Nephron progenitor cell (in vitro differentiated cells): Measurements from ENCODE around the gene PTGER3.
A peak's percentile ranks its signal among the peaks of the same experiment; 100 is the strongest.

Source experiments
- DNase-seq: peaks from one replicate; pipeline ENCODE4 v3.0.0; 2021
- H3K27ac Mint-ChIP-seq: 2 replicates; pipeline ENCODE4 v1.8.0; 2021; ENCODE audit warnings: mild to moderate bottlenecking, moderate library complexity, mixed read lengths
- H3K27me3 Mint-ChIP-seq: 2 replicates; pipeline ENCODE4 v1.8.0; 2021; ENCODE audit warnings: mild to moderate bottlenecking, low read depth, mixed read lengths; ENCODE audit not compliant: poor library complexity
- H3K36me3 Mint-ChIP-seq: 2 replicates; pipeline ENCODE4 v1.8.0; 2021; ENCODE audit warnings: low read depth, mixed read lengths
- H3K4me1 Mint-ChIP-seq: 2 replicates; pipeline ENCODE4 v1.8.0; 2021; ENCODE audit warnings: mixed read lengths
- H3K4me3 Mint-ChIP-seq: 2 replicates; pipeline ENCODE4 v1.8.0; 2021; ENCODE audit warnings: mild to moderate bottlenecking, moderate library complexity, mixed read lengths
- H3K9me3 Mint-ChIP-seq: 2 replicates; pipeline ENCODE4 v1.8.0; 2021; ENCODE audit warnings: mild to moderate bottlenecking, moderate library complexity, mixed read lengths
- CTCF ChIP-seq: fragments of 200-600 bp; sonication (generic); IDR thresholded peaks from 2 replicates; pipeline ENCODE4 v1.5.0; 2021; ENCODE audit warnings: antibody characterized with exemption

The PTGER3 gene

GRCh38 chr1:71049951-71050598 is 2.5 kb upstream of the PTGER3 start:
- Mint-ChIP-seq H3K27me3 (peaks cover 54% of the 10 kb centered on the region), H3K36me3 (no peaks in the 10 kb centered on the region), H3K4me3 (no peak overlapping the region), H3K27ac (no peak overlapping the region), H3K9me3 (no peaks in the 10 kb centered on the region), H3K4me1 (peaks cover 6% of the 10 kb centered on the region)
- peak; percentile 75 for TF ChIP-seq CTCF
- peak; percentile 21 for DNase-seq

GRCh38 chr1:71046891-71047634 is 553 bp downstream of the PTGER3 start:
- H3K4me1 Mint-ChIP-seq: no peaks in the 10 kb centered on the region
- H3K36me3 Mint-ChIP-seq: no peaks in the 10 kb centered on the region
- TF ChIP-seq CTCF: no peak
- H3K4me3 Mint-ChIP-seq: peak overlapping the region; percentile 79
- no peaks in the 10 kb centered on the region for H3K9me3 Mint-ChIP-seq
- peaks cover 55% of the 10 kb centered on the region for H3K27me3 Mint-ChIP-seq
- no peak overlapping the region for H3K27ac Mint-ChIP-seq
- DNase-seq: no peak

DNA sequence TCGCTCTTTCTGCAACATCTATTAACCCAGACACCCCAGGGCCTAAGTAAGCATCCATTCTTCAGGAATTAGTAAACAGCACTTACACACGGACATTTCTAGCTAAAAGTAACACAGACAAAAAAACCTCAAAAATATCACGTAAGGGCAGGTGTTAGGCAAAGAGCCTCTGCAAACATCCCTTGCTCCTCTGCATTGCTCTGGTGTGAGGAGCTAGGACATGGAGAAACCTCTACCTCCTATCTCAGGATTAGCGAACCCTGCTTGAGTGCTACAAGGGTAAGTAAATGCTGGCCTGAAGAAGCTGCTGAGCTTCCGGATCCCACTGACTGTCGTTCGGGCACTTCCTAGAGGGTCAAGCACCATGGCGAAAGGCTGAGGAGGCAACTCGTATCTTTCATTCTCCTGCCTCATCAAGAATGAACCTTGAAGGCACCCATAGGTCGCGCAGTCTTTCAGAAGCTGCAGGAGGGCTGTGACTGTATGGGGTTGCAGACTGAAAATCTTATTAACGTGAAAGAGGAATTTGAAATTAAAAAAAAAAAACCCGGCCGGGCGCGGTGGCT is 2.1 kb downstream of the PTGER3 start:
- H3K27ac Mint-ChIP-seq: no peak overlapping the region
- DNase-seq: no peak
- H3K9me3 Mint-ChIP-seq: no peaks in the 10 kb centered on the region
- H3K27me3 Mint-ChIP-seq: peaks cover 59% of the 10 kb centered on the region
- peak overlapping the region; percentile 8 for H3K4me3 Mint-ChIP-seq
- H3K36me3 Mint-ChIP-seq: no peaks in the 10 kb centered on the region
- H3K4me1 Mint-ChIP-seq: no peaks in the 10 kb centered on the region
- no peak for TF ChIP-seq CTCF

GRCh38 chr1:71044833-71045232 is 2.8 kb downstream of the PTGER3 start:
- H3K27me3 Mint-ChIP-seq: peaks cover 56% of the 10 kb centered on the region
- no peak for DNase-seq
- H3K4me1 Mint-ChIP-seq: no peaks in the 10 kb centered on the region
- TF ChIP-seq CTCF: no peak
- no peaks in the 10 kb centered on the region for H3K9me3 Mint-ChIP-seq
- no peak overlapping the region for H3K4me3 Mint-ChIP-seq
- H3K36me3 Mint-ChIP-seq: no peaks in the 10 kb centered on the region
- H3K27ac Mint-ChIP-seq: no peak overlapping the region

GRCh38 chr1:71043065-71043464 is 4.6 kb downstream of the PTGER3 start:
- no peaks in the 10 kb centered on the region for H3K4me1 Mint-ChIP-seq
- H3K4me3 Mint-ChIP-seq: no peak overlapping the region
- H3K27me3 Mint-ChIP-seq: peaks cover 40% of the 10 kb centered on the region
- DNase-seq: no peak
- no peaks in the 10 kb centered on the region for H3K36me3 Mint-ChIP-seq
- no peak overlapping the region for H3K27ac Mint-ChIP-seq
- no peak for TF ChIP-seq CTCF
- H3K9me3 Mint-ChIP-seq: no peaks in the 10 kb centered on the region
